Naive thymus-derived CD4-positive, alpha-beta T cell (primary cell): Measurements from ENCODE around the gene CSNK1E. TPM values are rescaled to one million over a fixed set of nuclear protein-coding genes. Genes with fewer than 3 reads are reported as not detected.

ENCODE experiments used
- ATAC-seq: fragments of 150-1000 bp; cut with Tn5 transposase; 2 replicates; pipeline ENCODE4 v1.10.0; 2021; ENCODE audit warnings: mild to moderate bottlenecking, moderate library complexity
- CTCF ChIA-PET: fragments of 350-600 bp; sonication (Branson Sonifier 250); formaldehyde crosslinking; loops from one replicate; lab custom pipeline; 2021; ENCODE audit warnings: antibody characterized with exemption; lab: Charles Lee
- POLR2A ChIA-PET: fragments of 350-600 bp; sonication (Branson Sonifier 250); formaldehyde crosslinking; loops from one replicate; lab custom pipeline; 2021; ENCODE audit warnings: antibody characterized with exemption, inconsistent platforms; lab: Charles Lee
- DNase-seq, 9 donors: peaks; one replicate each; pipeline versions ENCODE4 v3.0.0 to v3.0.0-alpha.2; 2020 to 2022; ENCODE audit warnings: mixed read lengths in 1 of 9
- H3K27ac ChIP-seq: one replicate; pipeline ENCODE4 v1.7.0; 2013; ENCODE audit warnings: mild to moderate bottlenecking, low read depth, low read length, moderate library complexity
- H3K27me3 ChIP-seq, 2 donors: one replicate each; pipeline ENCODE4 v1.7.0; 2013; ENCODE audit warnings: low read length in 2 of 2, mild to moderate bottlenecking in 2 of 2, moderate library complexity in 2 of 2; ENCODE audit not compliant: control insufficient read depth in 2 of 2, insufficient read depth in 2 of 2
- H3K36me3 ChIP-seq, 3 experiments: 1 replicate in 2 of 3; 2 replicates in 1 of 3; pipeline ENCODE4 v1.7.0; 2013; ENCODE audit warnings: low read length in 3 of 3, mild to moderate bottlenecking in 3 of 3, moderate library complexity in 1 of 3; ENCODE audit not compliant: insufficient read depth in 3 of 3, control insufficient read depth in 2 of 3
- H3K4me1 ChIP-seq, 2 donors: one replicate each; pipeline ENCODE4 v1.7.0; 2013; ENCODE audit warnings: low read length in 2 of 2, mild to moderate bottlenecking in 2 of 2, moderate library complexity in 1 of 2; ENCODE audit not compliant: control insufficient read depth in 2 of 2, insufficient read depth in 2 of 2
- H3K4me3 ChIP-seq: 2 replicates; pipeline ENCODE4 v1.7.0; 2013; ENCODE audit warnings: mild to moderate bottlenecking, low read length
- H3K9me3 ChIP-seq, 3 experiments: 1 replicate in 2 of 3; 2 replicates in 1 of 3; pipeline ENCODE4 v1.7.0; 2013; ENCODE audit warnings: low read length in 3 of 3; ENCODE audit not compliant: control insufficient read depth in 2 of 3
- H3K27ac Mint-ChIP-seq, 9 donors: one replicate each; pipeline ENCODE4 v1.8.0; 2020 to 2022; ENCODE audit warnings: mixed read lengths in 9 of 9, mild to moderate bottlenecking in 8 of 9, moderate library complexity in 5 of 9, inconsistent platforms in 2 of 9
- H3K27me3 Mint-ChIP-seq, 5 donors: one replicate each; pipeline ENCODE4 v1.8.0; 2021 to 2022; ENCODE audit warnings: mixed read lengths in 5 of 5, mild to moderate bottlenecking in 1 of 5
- H3K36me3 Mint-ChIP-seq, 5 donors: one replicate each; pipeline ENCODE4 v1.8.0; 2020 to 2022; ENCODE audit warnings: mixed read lengths in 5 of 5, mild to moderate bottlenecking in 3 of 5, inconsistent platforms in 1 of 5
- H3K4me1 Mint-ChIP-seq, 7 donors: one replicate each; pipeline ENCODE4 v1.8.0; 2020 to 2022; ENCODE audit warnings: mixed read lengths in 7 of 7, mild to moderate bottlenecking in 3 of 7, inconsistent platforms in 1 of 7
- H3K4me3 Mint-ChIP-seq, 10 donors: one replicate each; pipeline ENCODE4 v1.8.0; 2020 to 2022; ENCODE audit warnings: mild to moderate bottlenecking in 10 of 10, mixed read lengths in 10 of 10, moderate library complexity in 6 of 10, inconsistent platforms in 2 of 10
- H3K9me3 Mint-ChIP-seq, 11 donors: one replicate each; pipeline ENCODE4 v1.8.0; 2020 to 2022; ENCODE audit warnings: mixed read lengths in 11 of 11, mild to moderate bottlenecking in 4 of 11, inconsistent platforms in 1 of 11, moderate library complexity in 1 of 11
- intact Hi-C, 2 donors: fragments of 100-400 bp; cut with micrococcal nuclease; formaldehyde crosslinking; loops; one replicate each; pipeline ENCODE4 v1.15.1; 2023
- polyA plus RNA-seq, 2 donors: library from polyadenylated mRNA; unstranded; fragments of 300-500 nt; fragmentation: Illumina TruSeq; gene quantifications; one replicate each; pipeline ENCODE4 v1.2.3, GENCODE V29; 2021
- total RNA-seq, 6 experiments: library from RNA in 5 of 6; stranded (reverse) in 5 of 6; gene quantifications; 1 replicate in 5 of 6; 2 replicates in 1 of 6; pipeline ENCODE4 v1.2.3 and lab custom pipeline; 2021 to 2026

The CSNK1E gene
- total and polyA plus RNA-seq, 7 experiments from 2014 or later = 5.6 to 143 (median 72.0) TPM

- Histone ChIP-seq H3K27me3 (peaks cover 0 to 5% of the 10 kb centered on the region in 2 donors), H3K4me3 (peak overlapping the region; percentile 41), H3K9me3 (no peaks in the 10 kb centered on the region), H3K27ac (no peak overlapping the region), H3K36me3 (no peaks in the 10 kb centered on the region), H3K4me1 (no peaks in the 10 kb centered on the region)
- DNase-seq = no peak
- peaks cover 0 to 7% (median 4%) of the 10 kb centered on the region in 7 donors for H3K4me1 Mint-ChIP-seq
- no peak for ATAC-seq
- intact Hi-C loops = no loop called here
- H3K36me3 Mint-ChIP-seq = no peaks in the 10 kb centered on the region
- CTCF ChIA-PET = no interaction called here
- H3K27ac Mint-ChIP-seq = peak overlapping the region in 1 of 9 donors; percentile 42
- POLR2A ChIA-PET = no interaction called here
- peak overlapping the region; percentile 58 to 83 (median 72) for H3K4me3 Mint-ChIP-seq
- peaks cover 4 to 15% (median 10%) of the 10 kb centered on the region in 5 donors for H3K27me3 Mint-ChIP-seq
- H3K9me3 Mint-ChIP-seq = no peaks in the 10 kb centered on the region
Observed at GRCh38 chr22:38336699-38337098, 19.5 kb upstream of the CSNK1E start.

DNA sequence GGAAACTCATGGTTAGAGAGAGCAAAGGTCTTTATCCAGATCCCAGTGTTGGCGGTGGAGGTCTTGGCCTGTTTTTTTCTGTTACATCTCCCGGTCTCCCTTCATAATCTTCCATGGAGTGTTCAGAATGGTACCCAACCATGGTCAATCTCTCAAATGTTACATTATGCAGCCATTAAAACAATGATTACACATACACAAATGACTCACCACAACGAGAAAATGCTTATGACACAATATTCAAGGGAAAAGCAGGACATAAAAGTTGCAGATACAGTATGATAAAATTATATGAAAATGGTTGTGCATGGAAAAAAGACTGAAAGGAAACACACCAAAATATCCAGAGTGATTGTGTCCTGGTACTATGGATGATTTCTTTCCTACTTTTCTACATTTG lies 17.8 kb upstream of the CSNK1E start:
- H3K27me3 ChIP-seq = peaks cover 0 to 5% of the 10 kb centered on the region in 2 donors
- Mint-ChIP-seq H3K4me1 (peaks cover 0 to 7% (median 4%) of the 10 kb centered on the region in 7 donors), H3K36me3 (no peaks in the 10 kb centered on the region), H3K27ac (no peak overlapping the region), H3K9me3 (no peaks in the 10 kb centered on the region), H3K27me3 (peaks cover 4 to 15% (median 10%) of the 10 kb centered on the region in 5 donors), H3K4me3 (peak overlapping the region in 4 of 10 donors; percentile 2 to 72 (median 55))
- H3K27ac ChIP-seq = no peak overlapping the region
- no peak for ATAC-seq
- DNase-seq = no peak
- intact Hi-C loops = no loop called here
- no peaks in the 10 kb centered on the region for H3K9me3 ChIP-seq
- ChIA-PET POLR2A (no interaction called here), CTCF (no interaction called here)
- H3K4me1 ChIP-seq = no peaks in the 10 kb centered on the region
- H3K36me3 ChIP-seq = no peaks in the 10 kb centered on the region
- no peak overlapping the region for H3K4me3 ChIP-seq

DNA sequence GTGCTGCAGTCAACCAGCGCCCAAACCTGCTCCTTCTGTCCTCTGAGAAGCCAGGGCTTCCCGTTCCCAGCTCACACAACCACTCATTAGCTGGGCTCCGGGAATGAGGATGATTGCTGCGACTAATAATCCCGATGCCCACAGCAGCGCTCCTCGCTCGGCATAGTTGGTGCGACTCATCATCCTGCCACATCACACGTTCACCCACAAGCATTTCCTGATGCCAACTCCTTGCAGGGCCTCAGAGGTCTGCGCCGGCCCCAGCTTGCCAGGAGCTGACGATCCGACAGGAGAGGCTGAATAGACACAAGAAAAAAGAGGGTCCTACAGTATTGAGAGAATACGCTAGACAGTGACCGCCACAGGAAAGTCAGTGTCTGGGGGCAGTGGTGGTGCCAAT lies 10.6 kb upstream of the CSNK1E start:
- no peak for ATAC-seq
- Mint-ChIP-seq H3K27ac (no peak overlapping the region), H3K9me3 (peaks cover 0 to 3% (median 0%) of the 10 kb centered on the region in 11 donors), H3K36me3 (no peaks in the 10 kb centered on the region), H3K4me3 (no peak overlapping the region), H3K4me1 (peaks cover 0 to 4% (median 0%) of the 10 kb centered on the region in 7 donors), H3K27me3 (no peaks in the 10 kb centered on the region)
- no peak overlapping the region for H3K4me3 ChIP-seq
- intact Hi-C loops = no loop called here
- no peaks in the 10 kb centered on the region for H3K27me3 ChIP-seq
- ChIA-PET CTCF (no interaction called here), POLR2A (no interaction called here)
- H3K4me1 ChIP-seq = no peaks in the 10 kb centered on the region
- H3K36me3 ChIP-seq = no peaks in the 10 kb centered on the region
- DNase-seq = no peak
- no peak overlapping the region for H3K27ac ChIP-seq
- H3K9me3 ChIP-seq = no peaks in the 10 kb centered on the region

DNA sequence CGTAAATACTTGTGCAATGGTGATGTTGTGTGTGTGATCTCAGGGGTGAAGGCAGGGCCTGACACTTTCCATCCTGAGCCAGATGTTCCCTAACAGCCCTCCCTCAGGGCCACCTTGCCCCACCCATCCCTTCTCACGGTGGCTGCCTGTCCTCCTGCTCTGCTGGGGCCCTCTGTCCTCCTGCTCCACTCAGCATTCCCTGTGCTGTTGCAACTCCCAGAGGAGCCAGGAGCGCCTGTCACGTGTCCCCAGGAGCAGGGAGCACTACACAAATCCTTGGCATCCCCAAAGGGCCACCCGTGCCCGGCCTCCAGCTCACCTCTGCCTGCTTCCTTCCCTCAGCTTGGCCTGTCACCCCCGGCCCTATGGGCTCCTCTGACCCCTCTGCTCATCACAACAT lies 10.2 kb upstream of the CSNK1E start:
- H3K9me3 ChIP-seq = no peaks in the 10 kb centered on the region
- intact Hi-C loops = no loop called here
- no peaks in the 10 kb centered on the region for H3K4me1 ChIP-seq
- ChIA-PET POLR2A (no interaction called here), CTCF (no interaction called here)
- Mint-ChIP-seq H3K36me3 (no peaks in the 10 kb centered on the region), H3K9me3 (peaks cover 0 to 3% (median 0%) of the 10 kb centered on the region in 11 donors), H3K27ac (no peak overlapping the region), H3K4me1 (peaks cover 0 to 4% (median 0%) of the 10 kb centered on the region in 7 donors), H3K27me3 (no peaks in the 10 kb centered on the region), H3K4me3 (no peak overlapping the region)
- H3K27ac ChIP-seq = no peak overlapping the region
- no peak for DNase-seq
- no peak overlapping the region for H3K4me3 ChIP-seq
- H3K27me3 ChIP-seq = no peaks in the 10 kb centered on the region
- no peaks in the 10 kb centered on the region for H3K36me3 ChIP-seq
- ATAC-seq = no peak

- no peaks in the 10 kb centered on the region for H3K36me3 ChIP-seq
- no peak for DNase-seq
- no peak for ATAC-seq
- Mint-ChIP-seq H3K36me3 (no peaks in the 10 kb centered on the region), H3K9me3 (peaks cover 0 to 3% (median 0%) of the 10 kb centered on the region in 11 donors), H3K27me3 (no peaks in the 10 kb centered on the region), H3K4me3 (no peak overlapping the region), H3K27ac (peak overlapping the region in 1 of 9 donors; percentile 20), H3K4me1 (peaks cover 0 to 4% (median 0%) of the 10 kb centered on the region in 7 donors)
- no peaks in the 10 kb centered on the region for H3K27me3 ChIP-seq
- no peaks in the 10 kb centered on the region for H3K9me3 ChIP-seq
- no peaks in the 10 kb centered on the region for H3K4me1 ChIP-seq
- intact Hi-C loops = no loop called here
- H3K4me3 ChIP-seq = no peak overlapping the region
- CTCF ChIA-PET = no interaction called here
- H3K27ac ChIP-seq = no peak overlapping the region
- POLR2A ChIA-PET = no interaction called here
Observed at GRCh38 chr22:38325587-38325986, 8.4 kb upstream of the CSNK1E start.

DNA sequence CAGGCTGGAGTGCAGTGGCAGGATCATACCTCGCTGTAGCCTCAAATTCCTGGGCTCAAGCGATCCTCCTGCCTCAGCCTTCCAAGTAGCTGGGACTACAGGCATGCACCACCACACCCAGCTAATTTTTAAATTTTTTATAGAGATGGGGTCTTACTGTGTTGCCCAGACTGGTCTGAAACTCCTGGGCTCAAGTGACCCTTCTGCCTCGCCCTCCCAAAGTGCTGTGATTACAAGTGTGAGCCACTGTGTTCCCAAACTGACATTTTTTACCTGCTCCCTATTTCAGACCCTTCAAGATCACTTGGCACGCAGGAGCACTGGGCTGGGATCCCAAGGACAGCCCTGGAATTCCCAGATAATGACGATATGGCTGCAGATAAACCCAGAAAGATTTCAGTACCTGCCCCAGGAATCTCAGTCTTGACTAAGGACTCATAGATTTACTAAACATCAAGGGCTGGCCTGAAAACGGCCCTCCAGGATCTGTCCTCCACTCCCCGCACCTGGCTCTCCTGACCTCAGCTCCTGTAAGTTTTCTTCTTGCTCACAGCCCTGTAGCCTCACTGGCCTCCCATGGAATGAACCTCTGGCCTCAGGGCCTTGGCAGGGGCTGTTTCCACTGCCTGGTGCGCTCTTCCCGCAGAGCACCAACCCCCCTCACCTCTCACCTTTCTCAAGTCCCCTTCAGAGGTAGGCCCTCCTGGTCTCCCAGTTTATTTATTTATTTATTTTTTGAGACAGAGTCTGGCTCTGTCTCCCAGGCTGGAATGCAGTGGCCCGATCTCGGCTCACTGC lies 3.6 kb upstream of the CSNK1E start:
- no peaks in the 10 kb centered on the region for H3K36me3 Mint-ChIP-seq
- peak overlapping the region in 6 of 9 donors; percentile 40 to 83 (median 54) for H3K27ac Mint-ChIP-seq
- no peak overlapping the region for H3K4me3 Mint-ChIP-seq
- Histone ChIP-seq H3K27me3 (no peaks in the 10 kb centered on the region), H3K36me3 (no peaks in the 10 kb centered on the region), H3K4me3 (no peak overlapping the region), H3K9me3 (no peaks in the 10 kb centered on the region), H3K4me1 (peaks cover 7% of the 10 kb centered on the region in 2 donors), H3K27ac (no peak overlapping the region)
- no peaks in the 10 kb centered on the region for H3K27me3 Mint-ChIP-seq
- ChIA-PET CTCF (interaction anchor here (0.7 kb wide), 1 partner anchor 92 kb away, joined by 3 read pairs; no protein-coding TSS in a partner anchor), POLR2A (no interaction called here)
- ATAC-seq = no peak
- no peak for DNase-seq
- H3K4me1 Mint-ChIP-seq = peaks cover 0 to 17% (median 9%) of the 10 kb centered on the region in 7 donors
- no peaks in the 10 kb centered on the region for H3K9me3 Mint-ChIP-seq
- intact Hi-C loops = no loop called here
